Measurements from ENCODE around the gene NLN. TPM values are rescaled to one million over a fixed set of nuclear protein-coding genes. Genes with fewer than 3 reads are reported as not detected.
A peak's percentile ranks its signal among the peaks of the same experiment; 100 is the strongest.
"Not testable (repeated sequence)": the region's sequence is repeated elsewhere in the genome, so short reads cannot be mapped to it uniquely, and the experiment has no call there.

The NLN gene
- total RNA-seq, 1 donor: 30.2 TPM

DNA sequence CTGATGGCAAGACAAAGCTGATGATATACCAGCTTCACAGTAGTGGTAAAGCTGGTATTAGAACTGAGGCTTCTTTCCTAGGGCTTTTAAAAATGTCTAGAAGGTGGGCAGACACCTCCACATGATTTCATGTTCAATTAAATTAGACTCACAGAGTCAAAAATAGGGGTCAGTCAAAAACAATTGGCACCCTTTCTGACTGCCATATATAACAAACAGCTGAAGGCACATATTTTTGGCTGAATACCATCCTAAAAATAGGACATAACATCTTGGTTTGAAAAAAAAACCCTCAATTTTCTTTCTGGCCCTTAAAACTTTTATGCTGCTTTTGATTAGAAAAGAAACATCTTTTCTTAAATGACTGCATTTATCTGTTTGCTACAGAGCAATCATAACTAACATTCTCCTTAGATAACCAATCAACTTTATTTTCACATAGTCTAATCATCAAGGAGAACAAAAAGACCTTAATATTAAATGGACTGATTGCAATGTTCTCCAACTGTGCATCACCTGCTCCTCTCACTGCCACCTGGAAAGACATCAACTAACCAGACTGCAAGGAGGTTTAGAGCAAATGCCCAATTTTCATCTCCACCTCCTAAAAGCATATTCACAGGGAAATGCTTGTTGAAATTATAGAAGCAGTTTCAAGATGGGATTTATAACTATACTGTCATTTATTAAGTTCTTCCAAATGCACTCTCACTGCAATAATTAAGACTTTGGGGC lies 3.3 kb upstream of the NLN start:
- no peak for TF ChIP-seq CTCF (IDR thresholded peaks at IDR 0.05; ENCODE audit: insufficient read depth, low read length)
- DNase-seq (ENCODE audit: low read depth): no peak
- no peak overlapping the region for H3K4me3 ChIP-seq (ENCODE audit: low read depth, low read length)

DNA sequence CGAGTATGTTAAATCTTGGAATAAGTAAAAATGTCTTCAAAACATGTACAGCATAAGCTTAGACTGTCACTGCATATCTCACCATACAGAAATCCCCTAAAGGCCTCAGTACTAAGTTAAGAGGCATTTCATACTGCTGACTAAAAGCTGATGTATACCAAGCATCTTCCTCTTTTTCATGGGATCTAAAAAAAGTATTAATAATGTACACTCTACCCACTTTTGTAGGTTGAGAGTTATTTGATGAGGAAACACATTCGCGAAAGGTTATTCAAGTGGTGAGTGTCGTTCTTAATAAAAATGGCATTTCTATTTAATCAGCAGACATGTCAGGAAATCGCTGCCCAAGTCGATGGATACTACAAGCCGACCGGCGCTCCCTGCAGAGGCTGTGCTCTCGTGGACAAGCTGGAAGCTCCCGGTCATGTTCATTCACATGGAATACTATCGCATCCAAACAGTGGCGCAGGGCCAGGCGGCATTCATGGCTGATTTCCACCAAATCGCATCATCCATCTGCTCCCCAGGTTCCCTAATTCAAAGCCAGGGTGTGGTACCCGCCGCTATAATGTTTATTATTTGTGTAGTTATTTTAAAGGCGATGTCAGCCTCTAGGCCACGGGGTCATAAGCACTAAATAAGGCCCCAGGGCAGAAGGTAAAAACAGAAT lies 820 bp upstream of the NLN start:
- no peak for TF ChIP-seq CTCF (IDR thresholded peaks at IDR 0.05; ENCODE audit: insufficient read depth, low read length)
- peak overlapping the region; percentile 88 for H3K4me3 ChIP-seq (ENCODE audit: low read depth, low read length)
- peak; percentile 80 for DNase-seq (ENCODE audit: low read depth)

- peak; percentile 74 for DNase-seq (ENCODE audit: low read depth)
- no peak for TF ChIP-seq CTCF (IDR thresholded peaks at IDR 0.05; ENCODE audit: insufficient read depth, low read length)
- peak overlapping the region; percentile 88 for H3K4me3 ChIP-seq (ENCODE audit: low read depth, low read length)
Observed at GRCh38 chr5:65722575-65723403, 784 bp downstream of the NLN start.

DNA sequence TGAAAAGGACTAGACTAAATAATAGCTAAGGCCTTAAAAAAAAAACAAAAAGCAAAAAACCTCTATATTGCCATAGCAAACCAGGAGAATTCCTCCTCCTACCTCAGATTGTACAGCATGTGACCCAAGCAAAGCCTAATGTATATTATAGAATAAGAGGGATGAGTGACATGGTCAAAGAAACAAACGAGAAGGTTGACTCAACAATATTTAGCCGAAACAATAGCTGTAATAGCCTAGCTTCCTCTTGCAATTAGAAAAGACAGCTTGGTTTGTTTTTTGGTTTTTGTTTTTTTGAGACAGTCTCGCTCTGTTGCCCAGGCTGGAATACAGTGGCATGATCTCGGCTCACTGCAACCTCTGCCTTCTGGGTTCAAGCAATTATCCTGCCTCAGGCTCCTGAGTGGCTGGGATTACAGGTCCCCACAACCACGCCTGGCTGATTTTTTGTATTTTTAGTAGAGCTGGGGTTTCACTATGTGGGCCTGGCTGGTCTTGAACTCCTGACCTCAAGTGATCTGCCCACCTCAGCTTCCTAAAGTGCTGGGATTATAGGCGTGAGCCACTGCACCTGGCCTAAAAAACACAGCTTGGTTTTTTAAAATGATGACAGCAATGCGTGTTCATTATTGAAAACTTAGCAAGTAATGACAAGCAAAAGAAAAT lies 5.6 kb downstream of the NLN start:
- H3K4me3 ChIP-seq (ENCODE audit: low read depth, low read length): no peak overlapping the region
- TF ChIP-seq CTCF (IDR thresholded peaks at IDR 0.05; ENCODE audit: insufficient read depth, low read length): no peak
- no peak for DNase-seq (ENCODE audit: low read depth)

DNA sequence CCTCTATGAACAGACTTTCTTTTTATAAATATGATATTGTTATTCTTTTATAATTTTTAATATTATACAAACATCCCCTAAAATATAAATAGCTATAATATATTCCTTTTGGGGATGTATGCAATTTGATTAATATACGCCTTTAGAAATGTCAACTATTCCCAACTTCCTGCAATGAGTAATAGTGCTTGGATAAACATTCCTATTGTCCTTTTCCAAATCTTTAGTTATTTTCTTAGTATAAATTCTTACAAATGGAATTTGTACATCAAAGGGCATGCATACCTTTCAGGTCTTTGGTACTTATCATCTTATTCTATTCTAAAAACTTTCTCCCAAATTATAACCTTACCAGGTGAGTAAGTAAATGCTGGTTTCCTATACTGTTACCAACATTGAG lies 6.2 kb downstream of the NLN start:
- peak; percentile 27 for DNase-seq (ENCODE audit: low read depth)
- no peak for TF ChIP-seq CTCF (IDR thresholded peaks at IDR 0.05; ENCODE audit: insufficient read depth, low read length)
- no peak overlapping the region for H3K4me3 ChIP-seq (ENCODE audit: low read depth, low read length)

GRCh38 chr5:65730910-65731309 lies 8.9 kb downstream of the NLN start:
- H3K4me3 ChIP-seq (ENCODE audit: low read depth, low read length): no peak overlapping the region
- TF ChIP-seq CTCF (IDR thresholded peaks at IDR 0.05; ENCODE audit: insufficient read depth, low read length): no peak
- peak; percentile 38 for DNase-seq (ENCODE audit: low read depth)

GRCh38 chr5:65732046-65732445 lies 10.0 kb downstream of the NLN start:
- not testable (repeated sequence) for H3K4me3 ChIP-seq (ENCODE audit: low read depth, low read length)

DNA sequence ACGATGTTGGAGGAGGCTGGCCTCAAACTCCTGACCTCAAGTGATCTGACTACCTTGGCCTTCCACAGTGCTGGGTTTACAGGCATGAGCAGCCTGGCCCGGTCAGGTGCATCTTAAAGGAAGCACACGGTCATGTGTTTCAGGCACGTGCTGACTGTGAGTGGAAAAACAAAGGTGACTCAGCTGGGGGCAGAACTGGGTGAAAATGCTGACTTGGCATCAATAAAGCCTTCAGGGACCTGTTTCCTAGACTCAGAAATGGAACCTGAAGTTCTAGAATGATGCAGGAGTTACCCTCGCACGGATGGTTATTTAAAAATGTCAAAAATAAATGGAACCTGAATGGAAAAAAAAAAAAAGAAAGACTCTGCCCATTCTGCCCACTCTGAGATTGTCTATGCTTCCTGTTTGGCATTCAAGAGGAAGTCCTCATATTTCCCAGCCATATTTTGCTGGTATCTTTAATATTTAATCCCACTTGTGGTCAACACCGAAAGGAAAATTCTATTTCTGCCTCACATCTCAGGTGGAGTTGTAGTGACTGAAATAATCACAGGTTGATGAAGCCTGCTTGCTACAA lies 12.3 kb downstream of the NLN start:
- not testable (repeated sequence) for H3K4me3 ChIP-seq (ENCODE audit: low read depth, low read length); DNase-seq (ENCODE audit: low read depth)

More at GRCh38 chr5:65732046-65732445, 10.0 kb downstream of the NLN start:
- DNase-seq (ENCODE audit: low read depth): not testable (repeated sequence)

All from fibroblast of the aortic adventitia (primary cell).